Measurements from ENCODE around the gene RIPK1. TPM values are rescaled to one million over a fixed set of nuclear protein-coding genes. Genes with fewer than 3 reads are reported as not detected.

The RIPK1 gene
- total RNA-seq, 1 experiment from 2014 or later: 16.8 TPM

GRCh38 chr6:3162565-3163247, 94.4 kb downstream of the RIPK1 start:
- intact Hi-C loops (cut with micrococcal nuclease): no loop called here
- no peak for TF ChIP-seq CTCF (IDR thresholded peaks at IDR 0.05; ENCODE audit: unreplicated experiment)

DNA sequence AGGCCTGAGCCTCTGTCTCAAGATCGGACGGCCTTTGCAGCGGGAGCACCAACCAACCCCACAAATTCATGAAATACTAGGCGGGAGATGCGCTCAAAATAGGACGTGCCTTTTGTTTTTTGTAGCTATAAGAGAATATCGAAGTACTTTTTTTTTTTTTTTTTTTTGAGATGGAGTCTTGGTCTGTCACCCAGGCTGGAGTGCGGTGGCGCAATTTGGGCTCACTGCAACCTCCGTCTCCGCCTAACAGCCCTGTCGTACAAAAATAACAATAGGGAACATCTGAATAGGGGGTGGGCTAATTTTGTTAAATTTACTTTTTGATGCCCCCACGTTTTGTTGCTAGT, 94.9 kb downstream of the RIPK1 start:
- no TSS peak for BruUV-seq (replicated peaks)
- Mint-ChIP-seq H3K36me3 (ENCODE audit: insufficient read depth, unreplicated experiment) (no peaks in the 10 kb centered on the region), H3K9me3 (ENCODE audit: unreplicated experiment) (no peaks in the 10 kb centered on the region), H3K27me3 (ENCODE audit: insufficient read depth, unreplicated experiment) (no peaks in the 10 kb centered on the region), H3K27ac (ENCODE audit: low read depth, unreplicated experiment) (peak overlapping the region; percentile 59), H3K4me1 (ENCODE audit: insufficient read depth, unreplicated experiment) (peaks cover 5% of the 10 kb centered on the region), H3K4me3 (ENCODE audit: unreplicated experiment) (peak overlapping the region; percentile 75)
- POLR2A ChIA-PET: no interaction called here
- peak; percentile 16 for DNase-seq (ENCODE audit: unreplicated experiment)
- CTCF ChIA-PET: interaction anchor here (0.6 to 0.8 kb wide), 3 partner anchors 8 to 1160 kb away, joined by 3 to 4 read pairs (median 3); no protein-coding TSS in a partner anchor
- intact Hi-C loops (cut with micrococcal nuclease): no loop called here
- no peak for TF ChIP-seq CTCF (IDR thresholded peaks at IDR 0.05; ENCODE audit: unreplicated experiment)

More at GRCh38 chr6:3162565-3163247, 94.4 kb downstream of the RIPK1 start:
- Mint-ChIP-seq H3K4me1 (ENCODE audit: insufficient read depth, unreplicated experiment) (peaks cover 5% of the 10 kb centered on the region), H3K9me3 (ENCODE audit: unreplicated experiment) (no peaks in the 10 kb centered on the region), H3K27me3 (ENCODE audit: insufficient read depth, unreplicated experiment) (no peaks in the 10 kb centered on the region), H3K36me3 (ENCODE audit: insufficient read depth, unreplicated experiment) (no peaks in the 10 kb centered on the region), H3K27ac (ENCODE audit: low read depth, unreplicated experiment) (peak overlapping the region; percentile 59), H3K4me3 (ENCODE audit: unreplicated experiment) (peak overlapping the region; percentile 75)
- ChIA-PET POLR2A (no interaction called here), CTCF (interaction anchor here (0.7 to 1.7 kb wide), 3 partner anchors 9 to 1160 kb away, joined by 3 to 4 read pairs (median 4); no protein-coding TSS in a partner anchor)
- no TSS peak for BruUV-seq (replicated peaks)
- DNase-seq (ENCODE audit: unreplicated experiment): no peak

GRCh38 chr6:3164388-3164787, 96.1 kb downstream of the RIPK1 start:
- BruUV-seq (replicated peaks): no TSS peak
- Mint-ChIP-seq H3K36me3 (ENCODE audit: insufficient read depth, unreplicated experiment) (no peaks in the 10 kb centered on the region), H3K27ac (ENCODE audit: low read depth, unreplicated experiment) (no peak overlapping the region), H3K27me3 (ENCODE audit: insufficient read depth, unreplicated experiment) (no peaks in the 10 kb centered on the region), H3K9me3 (ENCODE audit: unreplicated experiment) (no peaks in the 10 kb centered on the region), H3K4me3 (ENCODE audit: unreplicated experiment) (no peak overlapping the region), H3K4me1 (ENCODE audit: insufficient read depth, unreplicated experiment) (peaks cover 5% of the 10 kb centered on the region)
- TF ChIP-seq CTCF (IDR thresholded peaks at IDR 0.05; ENCODE audit: unreplicated experiment): no peak
- POLR2A ChIA-PET: no interaction called here
- no peak for DNase-seq (ENCODE audit: unreplicated experiment)
- CTCF ChIA-PET: no interaction called here
- intact Hi-C loops (cut with micrococcal nuclease): no loop called here

Other genes starting within 250 kb of the RIPK1 start
- 20.8 and 28.0 TPM in 2 replicates for gene SERPINB1, start 226.6 kb upstream of the RIPK1 start, total RNA-seq (2022)
- not detected in 2 replicates for gene SERPINB9, start 165.2 kb upstream of the RIPK1 start, total RNA-seq (2022)
- gene SERPINB6, start 96.9 kb upstream of the RIPK1 start, total RNA-seq (2022): 68.5 and 75.6 TPM in 2 replicates
- 18.6 and 20.0 TPM in 2 replicates for gene NQO2, start 68.6 kb upstream of the RIPK1 start, total RNA-seq (2022)
- gene BPHL, start 50.2 kb downstream of the RIPK1 start, total RNA-seq (2022): 13.2 and 17.5 TPM in 2 replicates
- gene TUBB2A, start 89.0 kb downstream of the RIPK1 start, total RNA-seq (2022): 13.3 and 17.8 TPM in 2 replicates
- 0.47 and 0.54 TPM in 2 replicates for gene TUBB2B, start 159.2 kb downstream of the RIPK1 start, total RNA-seq (2022)
- 27.9 and 40.0 TPM in 2 replicates for gene PSMG4, start 190.5 kb downstream of the RIPK1 start, total RNA-seq (2022)